MCF 10A (cell line): ENCODE data around the gene NEK11. TPM values are rescaled to one million over a fixed set of nuclear protein-coding genes. Genes with fewer than 3 reads are reported as not detected.

Experiments used
- BruUV-seq: library from RNA; stranded (reverse); fragments of 400-500 nt; replicated peaks from 2 replicates; lab custom pipeline; 2021; lab: Mats Ljungman, UMichigan
- CTCF ChIA-PET: fragments of 300-600 bp; sonication (Branson Sonifier 250); formaldehyde crosslinking; extraction: SDS; loops from one replicate; lab custom pipeline; 2021; ENCODE audit warnings: antibody characterized with exemption, inconsistent platforms; lab: Yijun Ruan, JAX
- POLR2A ChIA-PET: fragments of 300-600, 350-650 bp; sonication (Branson Sonifier 250); formaldehyde crosslinking; extraction: SDS; loops from one replicate; lab custom pipeline; 2020; ENCODE audit warnings: antibody characterized with exemption, inconsistent platforms; lab: Yijun Ruan, JAX
- DNase-seq: peaks from one replicate; pipeline ENCODE4 v3.0.0-alpha.2; 2018; ENCODE audit not compliant: unreplicated experiment
- H3K27ac Mint-ChIP-seq: one replicate; pipeline ENCODE4 v1.8.0; 2022; ENCODE audit warnings: mild to moderate bottlenecking, low read depth, mixed read lengths; ENCODE audit not compliant: unreplicated experiment
- H3K27me3 Mint-ChIP-seq: one replicate; pipeline ENCODE4 v1.8.0; 2022; ENCODE audit warnings: mixed read lengths; ENCODE audit not compliant: insufficient read depth, unreplicated experiment
- H3K36me3 Mint-ChIP-seq: one replicate; pipeline ENCODE4 v1.8.0; 2022; ENCODE audit warnings: mild to moderate bottlenecking, moderate library complexity, mixed read lengths; ENCODE audit not compliant: insufficient read depth, unreplicated experiment
- H3K4me1 Mint-ChIP-seq: one replicate; pipeline ENCODE4 v1.8.0; 2022; ENCODE audit warnings: mixed read lengths; ENCODE audit not compliant: insufficient read depth, unreplicated experiment
- H3K4me3 Mint-ChIP-seq: one replicate; pipeline ENCODE4 v1.8.0; 2022; ENCODE audit warnings: mild to moderate bottlenecking, moderate library complexity, mixed read lengths; ENCODE audit not compliant: unreplicated experiment
- H3K9me3 Mint-ChIP-seq: one replicate; pipeline ENCODE4 v1.8.0; 2022; ENCODE audit warnings: mixed read lengths; ENCODE audit not compliant: unreplicated experiment
- intact Hi-C: fragments of 100-400 bp; cut with micrococcal nuclease; formaldehyde crosslinking; loops from 2 replicates; pipeline ENCODE4 v1.14.1; 2022
- total RNA-seq: library from RNA; stranded (reverse); gene quantifications from 2 replicates; pipeline ENCODE4 v1.2.3, GENCODE V29; 2022
- TF ChIP-seq, protein P1 (sequence below): fragments of 200-600 bp; IDR thresholded peaks from one replicate; pipeline ENCODE4 v1.8.0; 2022; ENCODE audit warnings: antibody characterized with exemption, mild to moderate bottlenecking; ENCODE audit not compliant: unreplicated experiment

NEK11 gene
- total RNA-seq, 1 experiment from 2014 or later, result 6.9 TPM

DNA sequence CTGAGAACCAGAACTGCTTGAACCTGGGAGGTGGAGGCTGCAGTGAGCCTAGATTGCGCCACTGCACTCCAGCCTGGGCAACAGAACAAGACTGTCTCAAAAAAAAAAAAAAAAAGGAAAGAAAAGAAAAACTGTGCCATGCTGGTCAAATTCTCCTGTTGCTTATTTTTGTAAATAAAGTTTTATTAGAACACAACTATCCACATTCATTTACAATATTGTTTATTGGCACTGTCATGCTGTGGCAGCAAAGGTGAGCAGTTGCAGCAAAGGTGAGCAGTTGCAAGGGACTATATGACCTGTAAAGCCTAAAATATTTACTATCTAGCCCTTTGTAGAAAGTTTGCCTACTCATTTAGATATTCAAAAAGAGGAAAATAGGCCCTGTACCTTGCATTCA, 18.4 kb upstream of the NEK11 start:
- no peak for DNase-seq
- POLR2A ChIA-PET, result no interaction called here
- no peak overlapping the region for H3K4me3 Mint-ChIP-seq
- H3K27me3 Mint-ChIP-seq, result no peaks in the 10 kb centered on the region
- peaks cover 21% of the 10 kb centered on the region for H3K36me3 Mint-ChIP-seq
- TF ChIP-seq, protein P1, sequence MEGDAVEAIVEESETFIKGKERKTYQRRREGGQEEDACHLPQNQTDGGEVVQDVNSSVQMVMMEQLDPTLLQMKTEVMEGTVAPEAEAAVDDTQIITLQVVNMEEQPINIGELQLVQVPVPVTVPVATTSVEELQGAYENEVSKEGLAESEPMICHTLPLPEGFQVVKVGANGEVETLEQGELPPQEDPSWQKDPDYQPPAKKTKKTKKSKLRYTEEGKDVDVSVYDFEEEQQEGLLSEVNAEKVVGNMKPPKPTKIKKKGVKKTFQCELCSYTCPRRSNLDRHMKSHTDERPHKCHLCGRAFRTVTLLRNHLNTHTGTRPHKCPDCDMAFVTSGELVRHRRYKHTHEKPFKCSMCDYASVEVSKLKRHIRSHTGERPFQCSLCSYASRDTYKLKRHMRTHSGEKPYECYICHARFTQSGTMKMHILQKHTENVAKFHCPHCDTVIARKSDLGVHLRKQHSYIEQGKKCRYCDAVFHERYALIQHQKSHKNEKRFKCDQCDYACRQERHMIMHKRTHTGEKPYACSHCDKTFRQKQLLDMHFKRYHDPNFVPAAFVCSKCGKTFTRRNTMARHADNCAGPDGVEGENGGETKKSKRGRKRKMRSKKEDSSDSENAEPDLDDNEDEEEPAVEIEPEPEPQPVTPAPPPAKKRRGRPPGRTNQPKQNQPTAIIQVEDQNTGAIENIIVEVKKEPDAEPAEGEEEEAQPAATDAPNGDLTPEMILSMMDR, result no peak
- H3K4me1 Mint-ChIP-seq, result no peaks in the 10 kb centered on the region
- BruUV-seq, result no TSS peak
- no peak overlapping the region for H3K27ac Mint-ChIP-seq
- intact Hi-C loops, result no loop called here
- CTCF ChIA-PET, result no interaction called here
- no peaks in the 10 kb centered on the region for H3K9me3 Mint-ChIP-seq

DNA sequence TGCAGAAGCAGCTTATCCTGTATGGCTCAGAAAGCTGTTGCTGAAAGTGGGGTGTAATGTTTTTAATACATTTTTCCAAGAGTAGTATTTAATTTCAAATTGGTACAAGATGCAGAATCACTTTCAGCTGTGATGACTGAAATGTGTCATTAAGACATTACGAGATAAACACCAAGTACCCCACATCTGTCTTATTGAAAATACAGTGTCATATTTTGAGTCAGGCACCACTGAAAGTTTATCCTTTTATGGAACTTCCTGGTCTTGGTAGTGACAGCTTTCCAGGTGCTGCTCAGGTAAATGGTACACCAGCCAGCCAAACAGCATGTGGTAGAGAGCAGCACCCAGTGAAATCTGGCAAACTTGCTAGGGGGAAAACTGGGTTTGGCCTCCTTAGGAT, 17.0 kb upstream of the NEK11 start:
- H3K27ac Mint-ChIP-seq, result no peak overlapping the region
- CTCF ChIA-PET, result no interaction called here
- no peak for DNase-seq
- H3K36me3 Mint-ChIP-seq, result peaks cover 28% of the 10 kb centered on the region
- H3K9me3 Mint-ChIP-seq, result no peaks in the 10 kb centered on the region
- POLR2A ChIA-PET, result no interaction called here
- H3K4me1 Mint-ChIP-seq, result no peaks in the 10 kb centered on the region
- H3K4me3 Mint-ChIP-seq, result no peak overlapping the region
- TF ChIP-seq, protein P1, result no peak
- H3K27me3 Mint-ChIP-seq, result no peaks in the 10 kb centered on the region
- intact Hi-C loops, result no loop called here
- no TSS peak for BruUV-seq

DNA sequence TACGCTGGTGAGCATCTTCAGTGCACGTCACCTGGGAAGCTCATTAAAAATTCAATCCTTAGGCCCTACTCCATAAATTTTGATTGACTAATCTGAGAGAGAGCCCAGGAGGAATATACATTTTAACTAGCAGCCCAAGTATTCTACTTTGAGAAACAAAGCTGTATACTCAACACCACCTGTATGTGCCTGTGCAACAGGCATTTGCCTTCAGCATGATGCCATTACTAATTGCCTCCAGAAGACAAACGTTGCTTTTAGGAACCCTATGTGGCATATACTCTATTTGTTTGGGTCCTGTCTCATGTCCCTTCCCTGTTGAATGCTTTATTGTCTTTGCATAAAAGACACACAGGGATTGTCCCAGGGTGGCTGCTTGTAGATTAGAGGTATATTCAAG, 7.7 kb upstream of the NEK11 start:
- POLR2A ChIA-PET, result interaction anchor here (0.6 to 1.2 kb wide), 3 partner anchors 8 to 1654 kb away, joined by 3 to 6 read pairs (median 3); partner anchors contain the start of genes ASTE1, ATP2C1 and NEK11
- TF ChIP-seq, protein P1, result no peak
- CTCF ChIA-PET, result interaction anchor here (0.5 to 0.6 kb wide), 2 partner anchors 985 to 1665 kb away, joined by 3 to 4 read pairs; no protein-coding TSS in a partner anchor
- no peaks in the 10 kb centered on the region for H3K9me3 Mint-ChIP-seq
- intact Hi-C loops, result no loop called here
- no TSS peak for BruUV-seq
- no peak overlapping the region for H3K4me3 Mint-ChIP-seq
- H3K36me3 Mint-ChIP-seq, result peaks cover 42% of the 10 kb centered on the region
- H3K27me3 Mint-ChIP-seq, result no peaks in the 10 kb centered on the region
- H3K27ac Mint-ChIP-seq, result no peak overlapping the region
- no peaks in the 10 kb centered on the region for H3K4me1 Mint-ChIP-seq
- DNase-seq, result no peak

DNA sequence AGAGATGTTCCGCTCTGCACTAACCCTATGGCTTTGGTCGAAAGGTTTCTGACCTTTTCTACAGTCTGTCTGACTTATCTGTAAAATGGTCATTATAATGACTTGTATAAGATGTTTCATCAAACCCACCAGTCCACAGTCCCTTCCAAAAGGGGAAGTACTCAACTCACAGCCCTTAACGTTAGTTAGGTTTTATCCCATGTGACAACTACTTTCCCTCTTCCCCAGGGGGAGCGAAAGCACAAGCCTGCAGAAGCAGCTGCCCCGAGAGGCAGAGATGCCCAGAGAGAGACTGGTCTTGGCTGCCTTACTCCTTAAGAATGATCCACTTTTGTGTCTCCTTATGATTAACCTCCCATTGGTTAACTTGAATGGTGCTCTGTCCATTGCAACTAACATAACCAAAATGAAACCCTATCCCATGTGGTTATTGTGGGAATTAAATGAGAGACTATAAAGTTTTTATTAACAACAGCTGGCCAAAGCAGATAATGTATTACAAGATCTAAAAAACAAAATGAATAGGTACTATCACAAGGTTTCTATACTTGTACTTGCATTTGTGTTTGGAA, 6.5 kb upstream of the NEK11 start:
- no peak overlapping the region for H3K4me3 Mint-ChIP-seq
- intact Hi-C loops, result no loop called here
- no peaks in the 10 kb centered on the region for H3K27me3 Mint-ChIP-seq
- CTCF ChIA-PET, result interaction anchor here (0.6 to 1.8 kb wide), 2 partner anchors 74 to 1110 kb away, joined by 3 to 4 read pairs; no protein-coding TSS in a partner anchor
- POLR2A ChIA-PET, result interaction anchor here (0.6 to 1.2 kb wide), 2 partner anchors 126 to 834 kb away, joined by 3 read pairs; partner anchors contain the start of gene ATP2C1
- H3K4me1 Mint-ChIP-seq, result no peaks in the 10 kb centered on the region
- H3K27ac Mint-ChIP-seq, result no peak overlapping the region
- peaks cover 41% of the 10 kb centered on the region for H3K36me3 Mint-ChIP-seq
- H3K9me3 Mint-ChIP-seq, result no peaks in the 10 kb centered on the region
- no peak for DNase-seq
- no TSS peak for BruUV-seq
- TF ChIP-seq, protein P1, result no peak
